Small intestine (tissue), 7 donors: Measurements from ENCODE around the gene PTPRJ. TPM values are rescaled to one million over a fixed set of nuclear protein-coding genes. Genes with fewer than 3 reads are reported as not detected.
"Not testable (repeated sequence)": the region's sequence is repeated elsewhere in the genome, so short reads cannot be mapped to it uniquely, and the experiment has no call there.

Experiments
- DNase-seq, 2 donors: peaks; one replicate each; pipeline versions ENCODE4 v3.0.0 to v3.0.0-alpha.2; 2013
- FAIRE-seq: peaks from 2 replicates; lab custom pipeline; 2012; peaks lifted over from hg19 to GRCh38; lab: Jason Lieb, UNC
- H3K27ac ChIP-seq, 3 donors: one replicate each; pipeline ENCODE4 v1.5.1; 2013; ENCODE audit warnings: low read length in 2 of 3, mild to moderate bottlenecking in 2 of 3, control low read depth in 1 of 3, inconsistent platforms in 1 of 3, low read depth in 1 of 3, moderate library complexity in 1 of 3
- H3K27me3 ChIP-seq, 3 donors: one replicate each; pipeline ENCODE4 v1.6.1; 2013; ENCODE audit warnings: low read length in 3 of 3, inconsistent platforms in 1 of 3; ENCODE audit not compliant: control insufficient read depth in 3 of 3, insufficient read depth in 3 of 3
- H3K36me3 ChIP-seq, 3 donors: one replicate each; pipeline ENCODE4 v1.6.1; 2013; ENCODE audit warnings: low read length in 3 of 3, inconsistent platforms in 1 of 3, low read depth in 1 of 3, mild to moderate bottlenecking in 1 of 3, moderate library complexity in 1 of 3; ENCODE audit not compliant: control insufficient read depth in 3 of 3, insufficient read depth in 2 of 3
- H3K4me1 ChIP-seq, 3 donors: one replicate each; pipeline ENCODE4 v1.6.1; 2013; ENCODE audit warnings: low read length in 2 of 3, inconsistent platforms in 1 of 3, low read depth in 1 of 3, mild to moderate bottlenecking in 1 of 3, moderate library complexity in 1 of 3; ENCODE audit not compliant: control insufficient read depth in 3 of 3, insufficient read depth in 2 of 3
- H3K4me3 ChIP-seq, 3 donors: one replicate each; pipeline ENCODE4 v1.5.1; 2013; ENCODE audit warnings: low read length in 3 of 3, control low read depth in 1 of 3, inconsistent platforms in 1 of 3, low read depth in 1 of 3, mild to moderate bottlenecking in 1 of 3, moderate library complexity in 1 of 3
- H3K9me3 ChIP-seq, 2 donors: one replicate each; pipeline ENCODE4 v1.6.1; 2013; ENCODE audit warnings: low read depth in 1 of 2, low read length in 1 of 2; ENCODE audit not compliant: control insufficient read depth in 2 of 2, insufficient read depth in 1 of 2
- WGBS, 3 donors: extraction: QIAGEN DNeasy Blood & Tissue Kit; methylation state at CpG; one replicate each; pipeline ENCODE4 v1.1.7; 2013; 5-methylcytosine and 5-hydroxymethylcytosine counted together
- polyA plus RNA-seq, 4 donors: library from polyadenylated mRNA; stranded (reverse) in 3 of 4; unstranded in 1 of 4; fragments of 200-250 nt in 3 of 4; fragments of 120-200 nt in 1 of 4; gene quantifications; one replicate each; pipeline versions ENCODE4 v1.2.1 to v1.2.3, GENCODE V29; 2013
- donor health status: healthy with polysubstance abuse.
- donor health status: control.
- donor health status: control.
- donor health status: Bipolar disorder and iron deficiency.
- donor health status: healthy.

PTPRJ gene
- polyA plus RNA-seq, 4 donors = 4.9 to 31.4 (median 7.3) TPM

DNA sequence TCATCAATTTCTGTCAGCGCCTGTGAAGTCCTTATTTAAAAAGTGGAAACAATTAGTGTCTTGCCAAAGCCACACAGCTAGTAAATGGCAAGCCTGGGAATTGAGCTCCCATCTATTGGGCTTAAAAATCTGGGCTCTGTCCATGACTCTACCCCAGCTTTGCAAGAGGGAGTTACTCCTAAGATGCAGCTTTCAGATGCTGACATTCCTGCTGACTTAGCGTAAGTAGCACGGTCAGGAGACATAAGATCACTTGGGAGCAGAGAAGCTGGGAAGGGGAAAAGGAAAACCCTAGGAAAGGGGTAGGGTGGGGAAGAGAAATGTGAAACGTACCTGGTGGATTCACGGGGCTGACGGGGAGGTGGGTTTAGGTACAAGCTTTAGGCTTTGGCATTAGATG, 200.3 kb downstream of the PTPRJ start:
- H3K4me1 ChIP-seq = no peaks in the 10 kb centered on the region
- H3K9me3 ChIP-seq = no peaks in the 10 kb centered on the region
- no peaks in the 10 kb centered on the region for H3K27me3 ChIP-seq
- no peak overlapping the region for H3K27ac ChIP-seq
- FAIRE-seq = no peak
- 80 to 83% (median 81%) methylated on average over 6 of the region's 6 CpGs for WGBS, 3 donors
- DNase-seq = no peak
- no peaks in the 10 kb centered on the region for H3K36me3 ChIP-seq
- no peak overlapping the region for H3K4me3 ChIP-seq

- DNase-seq (no peak), FAIRE-seq (no peak)
- H3K4me3 ChIP-seq = no peak overlapping the region
- H3K9me3 ChIP-seq = no peaks in the 10 kb centered on the region
- no peaks in the 10 kb centered on the region for H3K27me3 ChIP-seq
- H3K27ac ChIP-seq = no peak overlapping the region
- 53 to 72% (median 63%) methylated on average over 4 of the region's 4 CpGs for WGBS, 3 donors
- no peaks in the 10 kb centered on the region for H3K36me3 ChIP-seq
- no peaks in the 10 kb centered on the region for H3K4me1 ChIP-seq
Measured at GRCh38 chr11:48182860-48183526, 202.6 kb downstream of the PTPRJ start.

- Histone ChIP-seq H3K4me3 (no peak overlapping the region), H3K36me3 (no peaks in the 10 kb centered on the region), H3K27ac (no peak overlapping the region), H3K9me3 (no peaks in the 10 kb centered on the region), H3K27me3 (no peaks in the 10 kb centered on the region), H3K4me1 (no peaks in the 10 kb centered on the region)
- DNase-seq (no peak), FAIRE-seq (no peak)
Measured at GRCh38 chr11:48184452-48184851, 204.1 kb downstream of the PTPRJ start.

- not testable (repeated sequence) for FAIRE-seq, H3K4me1 ChIP-seq, H3K4me3 ChIP-seq, H3K27me3 ChIP-seq, H3K27ac ChIP-seq, H3K9me3 ChIP-seq, DNase-seq, H3K36me3 ChIP-seq
- 47 to 57% (median 55%) methylated on average over 10 of the region's 10 CpGs for WGBS, 3 donors
Measured at GRCh38 chr11:48190906-48191654, 210.7 kb downstream of the PTPRJ start.

DNA sequence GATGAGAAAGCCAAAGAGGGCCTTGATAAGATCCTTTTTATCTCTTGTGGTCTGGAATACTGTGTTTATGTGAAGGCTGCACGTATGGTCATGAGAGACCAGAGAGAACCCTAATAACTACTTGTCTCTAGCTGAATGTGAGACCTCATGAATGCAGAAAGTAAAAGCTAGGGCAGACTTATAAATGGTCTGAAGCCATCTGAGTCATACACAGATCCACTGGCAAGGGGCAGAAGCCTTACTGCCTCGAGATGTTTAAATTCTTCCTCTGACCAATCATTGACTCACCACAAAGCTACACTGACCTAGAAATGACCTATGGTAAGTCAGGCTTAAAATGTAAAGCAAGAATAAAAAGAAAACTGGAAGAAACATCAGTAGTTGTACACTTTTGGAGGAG, 213.5 kb downstream of the PTPRJ start:
- Histone ChIP-seq H3K36me3 (no peaks in the 10 kb centered on the region), H3K27ac (no peak overlapping the region), H3K9me3 (peaks cover 0 to 9% of the 10 kb centered on the region in 2 donors), H3K4me3 (no peak overlapping the region), H3K4me1 (no peaks in the 10 kb centered on the region), H3K27me3 (no peaks in the 10 kb centered on the region)
- FAIRE-seq (no peak), DNase-seq (no peak)
- 47 to 63% (median 62%) methylated on average over 2 of the region's 2 CpGs for WGBS, 3 donors

- Histone ChIP-seq H3K27ac (no peak overlapping the region), H3K36me3 (no peaks in the 10 kb centered on the region), H3K9me3 (peaks cover 0 to 3% of the 10 kb centered on the region in 2 donors), H3K4me3 (no peak overlapping the region), H3K4me1 (no peaks in the 10 kb centered on the region), H3K27me3 (no peaks in the 10 kb centered on the region)
- DNase-seq = peak in 1 of 2 donors; percentile 5
- 41 to 76% (median 49%) methylated on average over 2 of the region's 2 CpGs for WGBS, 3 donors
- no peak for FAIRE-seq
Measured at GRCh38 chr11:48207881-48208280, 227.5 kb downstream of the PTPRJ start.

DNA sequence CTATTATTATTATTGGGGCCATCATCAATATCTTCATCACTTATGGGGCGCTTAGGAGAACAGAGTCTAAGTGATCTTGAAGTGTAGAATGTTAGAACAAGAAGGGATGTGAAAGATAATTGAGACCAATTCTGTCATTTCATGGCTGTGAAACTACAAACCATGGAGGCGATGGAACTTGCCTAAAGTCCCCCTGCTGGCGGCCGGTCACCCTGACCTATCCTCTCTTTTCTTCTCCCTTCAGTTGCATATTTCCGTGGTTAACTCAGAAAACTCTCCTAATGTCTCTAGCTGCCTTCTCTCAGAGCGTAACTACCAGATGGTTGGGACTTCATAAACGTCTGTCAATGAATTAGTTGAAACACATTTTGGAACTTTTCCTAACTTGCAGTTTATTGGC, 229.7 kb downstream of the PTPRJ start:
- Histone ChIP-seq H3K4me3 (no peak overlapping the region), H3K36me3 (no peaks in the 10 kb centered on the region), H3K27ac (no peak overlapping the region), H3K9me3 (peaks cover 0 to 3% of the 10 kb centered on the region in 2 donors), H3K4me1 (no peaks in the 10 kb centered on the region), H3K27me3 (no peaks in the 10 kb centered on the region)
- FAIRE-seq (no peak), DNase-seq (no peak)
- WGBS, 3 donors = 34 to 35% (median 35%) methylated on average over 7 of the region's 7 CpGs

DNA sequence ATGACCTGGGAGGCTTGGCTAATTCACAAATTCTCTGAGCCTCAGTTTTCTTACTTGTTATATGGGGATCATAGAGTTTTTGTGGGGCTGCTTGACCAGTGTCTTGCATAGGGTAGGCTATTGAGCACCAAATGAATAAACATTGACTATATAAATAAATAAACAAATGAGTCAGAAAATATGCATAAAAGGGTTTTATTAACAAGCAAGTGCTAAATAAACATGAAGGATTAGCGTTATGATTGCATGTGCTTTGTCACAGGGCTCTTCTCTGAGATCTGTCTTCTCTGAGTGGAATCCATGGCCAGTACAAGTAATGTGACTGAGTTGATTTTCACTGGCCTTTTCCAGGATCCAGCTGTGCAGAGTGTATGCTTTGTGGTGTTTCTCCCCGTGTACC, 236.2 kb downstream of the PTPRJ start, which contains the start of gene OR4B1:
OR4B1 (plus strand) TSS at position 301 of the 400 bp plus-strand sequence; CDS start at position 301, 0 bp downstream.
- WGBS, 3 donors = 48 to 73% (median 61%) methylated on average over 2 of the region's 2 CpGs
- H3K27me3 ChIP-seq = no peaks in the 10 kb centered on the region
- no peaks in the 10 kb centered on the region for H3K4me1 ChIP-seq
- no peaks in the 10 kb centered on the region for H3K9me3 ChIP-seq
- no peak for DNase-seq
- H3K4me3 ChIP-seq = no peak within 1 kb of the TSS
- no peak for FAIRE-seq
- no peaks in the 10 kb centered on the region for H3K36me3 ChIP-seq
- no peak within 1 kb of the TSS for H3K27ac ChIP-seq
